HEK293T (cell line): ENCODE data around the gene C15orf61.

Experiments
- BHLHE40 ChIP-seq: fragments of 450-650 bp; IDR thresholded peaks from 2 replicates; pipeline ENCODE4 v1.6.1; 2016; ENCODE audit warnings: mild to moderate bottlenecking, moderate library complexity, borderline replicate concordance
- CTBP1 ChIP-seq: fragments of 450-650 bp; IDR thresholded peaks from 2 replicates; pipeline ENCODE4 v1.6.1; 2016; ENCODE audit warnings: borderline replicate concordance
- ELF4 ChIP-seq: fragments of 450-650 bp; IDR thresholded peaks from 2 replicates; pipeline ENCODE4 v1.6.1; 2017; ENCODE audit warnings: antibody characterized with exemption
- FOXM1 ChIP-seq: fragments of 450-650 bp; IDR thresholded peaks from 2 replicates; pipeline ENCODE4 v1.6.1; 2017; ENCODE audit warnings: mild to moderate bottlenecking, borderline replicate concordance
- NFRKB ChIP-seq: fragments of 450-650 bp; IDR thresholded peaks from 2 replicates; pipeline ENCODE4 v1.6.1; 2016; ENCODE audit warnings: mild to moderate bottlenecking, moderate library complexity
- SP1 ChIP-seq: fragments of 450-650 bp; IDR thresholded peaks from 2 replicates; pipeline ENCODE4 v1.6.1; 2017
- SUZ12 ChIP-seq: fragments of 450-650 bp; IDR thresholded peaks from 2 replicates; pipeline ENCODE4 v1.6.1; 2016; ENCODE audit warnings: mild to moderate bottlenecking
- ZNF384 ChIP-seq: fragments of 450-650 bp; IDR thresholded peaks from 2 replicates; pipeline ENCODE4 v1.6.1; 2016

DNA sequence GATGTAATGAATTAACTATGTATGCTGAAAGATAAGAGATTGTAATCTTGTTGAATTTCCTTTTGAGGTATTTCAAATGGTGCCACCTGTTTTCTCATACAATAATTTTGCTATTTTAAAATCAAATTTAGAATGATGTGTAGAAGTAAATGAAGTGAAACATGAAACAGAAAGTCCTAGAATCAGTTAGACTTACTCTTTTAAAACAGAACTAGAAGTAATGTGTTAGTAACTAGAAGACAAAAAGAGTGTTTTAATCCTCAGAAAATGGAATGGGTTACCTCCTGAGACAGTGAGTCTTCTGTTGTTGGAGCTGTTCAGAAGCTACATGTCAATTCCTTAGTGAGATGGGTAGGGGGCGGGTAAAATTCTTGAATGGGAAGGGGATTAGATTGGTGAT is 13.4 kb downstream of the C15orf61 start:
- TF ChIP-seq SUZ12 (no peak), ELF4 (no peak), NFRKB (no peak), BHLHE40 (no peak), SP1 (no peak), CTBP1 (no peak), FOXM1 (no peak), ZNF384 (no peak)
